Cardiac fibroblast (primary cell): ENCODE results near the gene ZFYVE19.

Source experiments
- DNase-seq, 2 donors: peaks; one replicate each; pipeline versions ENCODE4 v3.0.0 to v3.0.0-alpha.2; 2010; ENCODE audit warnings: low read depth in 2 of 2
- H3K4me3 ChIP-seq, 2 donors: replicated peaks in 1 of 2; 1 replicate in 1 of 2; 2 replicates in 1 of 2; pipeline ENCODE4 v1.5.1; 2011; ENCODE audit warnings: low read depth in 2 of 2, low read length in 2 of 2, mild to moderate bottlenecking in 2 of 2, moderate library complexity in 1 of 2
- CTCF ChIP-seq: IDR thresholded peaks from one replicate; pipeline ENCODE4 v1.5.1; 2011; ENCODE audit warnings: low read depth, mild to moderate bottlenecking, low read length, inconsistent platforms

Gene ZFYVE19

DNA sequence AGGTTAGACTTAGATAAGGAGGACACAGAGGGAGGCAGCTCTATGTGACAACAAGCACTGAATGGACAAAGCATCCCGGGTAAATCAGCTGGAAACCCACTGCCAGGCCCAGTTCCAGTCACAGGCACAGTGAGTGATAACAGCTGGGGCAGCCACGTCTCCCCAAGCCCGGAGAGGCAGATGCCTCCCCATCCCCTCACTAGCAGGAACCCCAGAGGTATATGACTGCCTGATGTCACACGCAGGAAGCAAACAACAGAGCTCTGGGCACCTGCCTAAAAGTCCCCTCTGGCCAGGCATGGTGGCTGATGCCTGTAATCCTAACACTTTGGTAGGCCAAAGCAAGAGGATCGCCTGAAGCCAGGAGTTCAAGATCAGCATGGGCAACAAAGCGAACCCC is 18.9 kb upstream of the ZFYVE19 start:
- H3K4me3 ChIP-seq: no peak overlapping the region
- DNase-seq: no peak
- no peak for TF ChIP-seq CTCF

GRCh38 chr15:40789119-40789518 is 17.8 kb upstream of the ZFYVE19 start:
- H3K4me3 ChIP-seq: no peak overlapping the region
- no peak for DNase-seq
- no peak for TF ChIP-seq CTCF

- no peak overlapping the region for H3K4me3 ChIP-seq
- no peak for DNase-seq
- TF ChIP-seq CTCF: no peak
Observed at GRCh38 chr15:40789999-40790398, 16.9 kb upstream of the ZFYVE19 start.

- no peak for TF ChIP-seq CTCF
- peak; percentile 27 to 45 for DNase-seq
- H3K4me3 ChIP-seq: no peak overlapping the region
Observed at GRCh38 chr15:40790718-40791117, 16.2 kb upstream of the ZFYVE19 start.

GRCh38 chr15:40792394-40792793 is 14.5 kb upstream of the ZFYVE19 start:
- DNase-seq: no peak
- H3K4me3 ChIP-seq: no peak overlapping the region
- no peak for TF ChIP-seq CTCF

- no peak for TF ChIP-seq CTCF
- no peak overlapping the region for H3K4me3 ChIP-seq
- DNase-seq: peak; percentile 94 to 98
Observed at GRCh38 chr15:40793216-40793989, 13.5 kb upstream of the ZFYVE19 start.

DNA sequence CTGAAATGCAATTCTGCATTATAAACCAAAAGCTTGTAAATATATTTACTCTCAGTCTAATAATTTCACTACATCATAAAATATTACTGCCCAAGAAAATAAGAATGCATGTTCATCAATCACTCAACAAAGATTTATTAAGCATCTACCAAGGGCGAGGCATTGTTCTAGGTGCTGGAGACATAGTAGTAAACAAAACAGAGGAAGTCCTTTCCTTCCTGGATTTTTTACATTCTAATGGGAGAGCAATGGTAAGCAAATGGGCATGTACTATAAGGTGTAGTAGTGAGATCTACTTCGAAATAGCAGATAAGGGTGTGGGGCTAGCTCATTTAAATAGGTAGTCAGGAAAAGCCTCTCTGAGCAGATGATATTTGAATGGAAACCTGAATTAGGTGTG is 10.8 kb upstream of the ZFYVE19 start:
- H3K4me3 ChIP-seq: no peak overlapping the region
- no peak for TF ChIP-seq CTCF
- DNase-seq: no peak
